Panc1 (cell line): ENCODE measurements around the gene CMYA5.

Experiments used
- POLR2AphosphoS5 ChIP-seq: IDR thresholded peaks from 2 replicates; pipeline ENCODE4 v1.6.1; 2012; ENCODE audit warnings: mild to moderate bottlenecking, low read depth, low read length, moderate library complexity
- REST ChIP-seq, 2 experiments: IDR thresholded peaks; 2 replicates each; pipeline ENCODE4 v1.6.1; 2011 to 2012; ENCODE audit warnings: low read depth in 2 of 2, control low read depth in 1 of 2, low read length in 1 of 2, mild to moderate bottlenecking in 1 of 2, moderate library complexity in 1 of 2; ENCODE audit not compliant: insufficient read depth in 1 of 2
- TF ChIP-seq, protein P1 (sequence below): fragments of 450-650 bp; IDR thresholded peaks from 2 replicates; pipeline ENCODE4 v1.5.1; 2017; ENCODE audit warnings: mild to moderate bottlenecking

DNA sequence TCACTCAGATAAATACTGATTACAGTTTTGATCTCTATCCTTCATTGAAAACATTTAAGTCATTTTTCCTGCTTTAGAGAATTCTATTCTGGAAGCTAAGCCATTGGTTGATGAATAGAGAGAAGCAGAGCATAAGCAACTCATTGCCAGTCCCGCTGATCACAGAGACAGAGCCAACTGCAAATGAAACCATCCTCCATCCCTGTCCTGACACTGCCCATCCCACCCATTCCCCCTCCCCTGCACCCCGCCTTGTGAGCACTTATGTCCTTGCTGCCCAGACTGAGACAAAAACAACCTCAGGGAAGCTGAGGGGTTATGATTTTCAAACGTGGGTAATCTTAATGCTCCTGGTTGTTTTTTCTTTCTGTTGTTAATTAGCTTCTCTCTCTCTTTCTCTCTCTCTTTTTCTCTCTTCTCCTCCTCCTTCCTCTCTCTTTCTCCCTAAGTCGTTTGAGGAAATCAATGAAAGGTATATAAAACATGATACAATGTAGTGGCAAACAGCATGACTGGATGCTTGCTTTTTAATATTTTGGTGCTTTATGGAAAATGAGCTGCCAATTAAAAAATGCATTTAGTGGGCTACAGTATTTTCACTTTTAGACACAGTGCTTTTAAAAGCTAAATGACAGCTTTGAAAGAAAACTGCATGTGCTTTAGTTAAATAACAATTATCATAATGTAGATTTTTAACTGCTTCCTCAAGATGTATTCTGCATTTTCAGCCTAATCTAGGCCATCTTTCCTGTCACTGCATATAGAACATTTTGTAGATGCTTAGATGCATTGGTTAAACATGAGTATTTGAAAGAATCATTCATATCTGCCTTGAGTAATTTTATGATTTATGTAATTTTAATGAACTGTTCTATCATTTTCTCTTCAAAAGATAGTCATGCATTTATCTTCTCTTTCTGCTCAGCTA lies 57.3 kb downstream of the CMYA5 start:
- TF ChIP-seq, protein P1, sequence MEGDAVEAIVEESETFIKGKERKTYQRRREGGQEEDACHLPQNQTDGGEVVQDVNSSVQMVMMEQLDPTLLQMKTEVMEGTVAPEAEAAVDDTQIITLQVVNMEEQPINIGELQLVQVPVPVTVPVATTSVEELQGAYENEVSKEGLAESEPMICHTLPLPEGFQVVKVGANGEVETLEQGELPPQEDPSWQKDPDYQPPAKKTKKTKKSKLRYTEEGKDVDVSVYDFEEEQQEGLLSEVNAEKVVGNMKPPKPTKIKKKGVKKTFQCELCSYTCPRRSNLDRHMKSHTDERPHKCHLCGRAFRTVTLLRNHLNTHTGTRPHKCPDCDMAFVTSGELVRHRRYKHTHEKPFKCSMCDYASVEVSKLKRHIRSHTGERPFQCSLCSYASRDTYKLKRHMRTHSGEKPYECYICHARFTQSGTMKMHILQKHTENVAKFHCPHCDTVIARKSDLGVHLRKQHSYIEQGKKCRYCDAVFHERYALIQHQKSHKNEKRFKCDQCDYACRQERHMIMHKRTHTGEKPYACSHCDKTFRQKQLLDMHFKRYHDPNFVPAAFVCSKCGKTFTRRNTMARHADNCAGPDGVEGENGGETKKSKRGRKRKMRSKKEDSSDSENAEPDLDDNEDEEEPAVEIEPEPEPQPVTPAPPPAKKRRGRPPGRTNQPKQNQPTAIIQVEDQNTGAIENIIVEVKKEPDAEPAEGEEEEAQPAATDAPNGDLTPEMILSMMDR: no peak
- TF ChIP-seq REST (IDR thresholded peaks at IDR 0.05; ENCODE audit: insufficient read depth in 1 of 2, low read depth in 2 of 2, low read length in 1 of 2) (no peak), POLR2AphosphoS5 (no peak)
